CD4-positive, alpha-beta T cell treated with Interferon alpha-2 for 1 hour (primary cell): ENCODE results near the gene ETHE1.
"Not testable (repeated sequence)": the region's sequence is repeated elsewhere in the genome, so short reads cannot be mapped to it uniquely, and the experiment has no call there.

ENCODE experiments used
- DNase-seq, 2 donors: peaks; one replicate each; pipeline ENCODE4 v3.0.0-alpha.2; 2020 to 2022

ETHE1 gene

DNA sequence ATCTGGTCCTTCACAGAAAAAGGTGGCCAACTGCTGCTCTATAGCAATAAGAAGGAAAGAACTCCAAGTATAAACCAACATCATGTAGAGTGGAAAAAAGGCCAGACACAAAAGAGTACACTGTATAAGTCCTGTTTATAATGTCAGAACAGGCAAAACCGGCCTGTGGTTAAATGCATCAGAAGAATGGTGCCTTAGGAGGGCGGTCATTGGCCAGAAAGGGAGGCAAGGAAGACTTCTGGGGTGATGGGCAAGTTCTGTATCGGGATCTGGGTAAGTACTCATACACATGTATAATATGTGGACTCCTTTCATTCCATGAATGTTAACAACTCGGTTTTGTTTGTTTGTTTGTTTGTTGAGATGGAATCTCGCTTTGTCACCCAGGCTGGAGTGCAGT lies 4.1 kb downstream of the ETHE1 start:
- no peak for DNase-seq

DNA sequence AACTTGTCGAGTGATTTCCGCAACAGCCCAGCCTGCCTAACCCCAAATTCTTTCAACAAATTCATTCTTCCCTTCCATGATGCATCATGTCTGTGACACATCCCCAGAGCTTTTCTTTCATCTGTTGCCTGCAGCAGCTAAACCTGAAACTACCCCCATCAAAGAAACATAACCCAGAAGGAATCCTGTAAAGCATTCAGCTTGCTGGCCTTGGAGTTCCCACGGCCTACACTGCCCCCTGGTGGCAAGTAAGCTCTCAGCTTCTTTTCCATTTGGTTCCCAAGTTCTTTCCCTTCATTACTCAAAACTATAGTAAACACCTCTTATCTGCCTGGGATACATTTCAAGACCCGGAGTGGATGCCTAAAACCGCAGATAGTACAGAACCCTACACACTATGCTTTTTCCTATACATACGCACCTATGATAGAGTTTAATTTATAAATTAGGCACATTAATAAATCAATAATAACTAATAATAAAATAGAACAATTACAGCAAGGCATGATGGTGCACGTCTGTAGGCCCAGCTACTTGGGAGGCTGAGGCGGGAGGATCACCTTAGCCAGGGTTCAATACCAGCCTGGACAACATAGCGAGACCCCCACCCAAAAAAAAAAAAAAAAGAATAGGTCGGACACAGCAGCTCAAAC lies 7.4 kb downstream of the ETHE1 start:
- DNase-seq = peak; percentile 75 to 83

DNA sequence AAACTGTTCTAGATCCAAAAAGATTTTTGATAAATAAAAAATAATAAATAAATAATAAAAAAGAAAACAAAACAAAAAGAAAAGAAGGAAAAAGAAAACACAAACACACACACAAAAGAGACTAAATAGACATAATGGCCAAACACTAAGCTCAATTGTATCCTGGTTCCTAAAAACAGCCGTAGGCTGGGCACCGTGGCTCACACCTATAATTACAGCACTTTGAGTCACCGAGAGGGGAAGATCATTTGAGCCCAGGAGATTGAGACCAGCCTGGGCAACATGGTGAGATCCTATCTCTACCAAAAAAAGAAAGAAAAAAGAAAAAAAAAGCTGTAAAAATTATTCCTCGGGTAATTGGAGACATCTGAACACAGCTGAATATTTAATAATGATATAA lies 8.9 kb downstream of the ETHE1 start:
- no peak for DNase-seq

DNA sequence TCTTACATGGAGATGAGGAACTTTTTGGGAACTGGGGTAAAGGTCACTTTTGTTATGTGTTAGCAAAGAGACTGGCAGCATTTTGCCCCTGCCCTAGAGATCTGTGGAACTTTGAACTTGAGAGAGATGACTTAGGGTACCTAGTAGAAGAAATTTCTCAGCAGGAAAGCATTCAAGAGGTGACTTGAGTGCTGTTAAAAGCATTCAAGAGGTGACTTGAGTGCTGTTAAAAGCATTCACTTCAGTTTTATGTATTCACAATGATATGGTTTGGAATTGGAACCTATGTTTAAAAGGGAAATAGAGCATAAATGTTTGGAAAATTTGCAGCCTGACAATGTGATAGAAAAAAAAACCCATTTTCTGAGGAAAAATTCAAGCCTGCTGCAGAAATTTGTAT lies 14.6 kb downstream of the ETHE1 start:
- not testable (repeated sequence) for DNase-seq

DNA sequence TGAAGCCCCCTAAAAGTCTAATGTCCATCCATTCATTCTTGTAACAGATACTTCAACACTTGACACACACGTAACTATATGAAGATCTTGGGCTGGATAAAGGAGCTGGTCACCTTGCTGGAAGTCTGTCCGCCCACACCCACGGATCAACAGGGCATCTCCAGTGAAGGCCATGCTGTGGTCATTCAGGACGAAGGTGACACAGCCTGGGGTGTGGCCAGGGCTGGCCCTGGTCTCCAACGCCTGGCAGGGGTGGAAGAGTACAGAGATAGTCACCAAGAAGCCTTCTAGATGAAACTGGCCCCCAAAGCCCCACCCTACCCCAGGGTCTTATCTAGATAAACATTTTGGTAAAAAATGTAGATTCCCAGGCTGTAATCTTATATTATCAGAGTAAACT lies 15.7 kb downstream of the ETHE1 start:
- no peak for DNase-seq

DNA sequence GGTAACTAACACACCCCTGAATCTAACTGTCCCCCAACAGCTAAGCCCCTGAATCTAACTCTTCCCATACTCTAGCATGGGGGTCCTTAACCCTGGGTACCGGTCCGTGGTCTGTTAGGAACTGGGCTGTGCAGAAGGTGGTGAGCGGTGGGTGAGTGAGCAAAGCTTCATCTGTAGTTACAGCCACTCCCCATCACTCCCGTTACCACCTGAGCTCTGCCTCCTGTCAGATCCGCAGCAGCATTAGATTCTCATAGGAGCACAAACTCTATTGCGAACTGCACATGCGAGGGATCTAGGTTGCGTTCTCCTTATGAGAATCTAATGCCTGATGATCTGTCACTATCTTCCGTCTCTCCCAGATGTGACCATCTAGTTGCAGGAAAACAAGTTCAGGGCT lies 16.3 kb downstream of the ETHE1 start:
- no peak for DNase-seq

DNA sequence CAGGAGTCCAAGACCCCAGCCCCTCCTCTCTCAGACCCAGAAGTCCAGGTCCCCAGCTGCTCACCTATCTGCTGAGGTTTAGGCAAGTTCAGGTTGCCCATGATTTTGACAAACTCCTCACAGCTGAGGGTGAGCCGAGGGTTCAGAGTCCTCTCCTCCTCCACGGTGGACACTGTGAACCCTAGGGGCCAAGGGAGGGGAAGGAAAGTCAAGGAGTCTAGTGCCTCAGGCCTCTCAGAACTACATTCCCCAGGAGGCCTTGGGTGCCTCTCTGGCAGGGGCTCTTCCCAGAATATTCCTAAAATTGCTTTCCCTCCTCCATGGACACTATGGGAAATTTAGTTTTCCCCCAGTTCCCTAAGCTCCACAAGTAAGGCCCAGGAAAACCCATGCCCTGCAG lies 19.1 kb downstream of the ETHE1 start:
- DNase-seq = no peak

DNA sequence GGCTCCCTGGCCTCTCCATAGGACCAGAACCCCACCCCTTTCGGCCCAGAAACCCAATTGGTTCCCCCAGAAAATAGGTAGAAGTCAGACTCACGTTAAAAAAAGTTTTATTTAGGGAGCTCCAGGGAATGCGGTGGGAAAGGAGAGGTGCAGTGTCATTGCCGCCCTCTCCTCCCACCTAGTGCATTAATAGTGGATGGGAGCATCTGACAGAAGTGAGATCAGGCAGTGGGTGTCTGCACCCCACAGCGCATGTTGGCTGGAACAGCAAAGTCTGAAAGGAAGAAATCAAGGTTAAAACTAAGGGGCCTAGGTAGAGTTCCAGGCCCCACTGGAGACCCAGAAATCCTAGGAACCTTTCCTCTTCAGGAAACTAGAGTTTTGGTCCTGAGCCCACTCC lies 20.4 kb downstream of the ETHE1 start:
- DNase-seq = no peak

DNA sequence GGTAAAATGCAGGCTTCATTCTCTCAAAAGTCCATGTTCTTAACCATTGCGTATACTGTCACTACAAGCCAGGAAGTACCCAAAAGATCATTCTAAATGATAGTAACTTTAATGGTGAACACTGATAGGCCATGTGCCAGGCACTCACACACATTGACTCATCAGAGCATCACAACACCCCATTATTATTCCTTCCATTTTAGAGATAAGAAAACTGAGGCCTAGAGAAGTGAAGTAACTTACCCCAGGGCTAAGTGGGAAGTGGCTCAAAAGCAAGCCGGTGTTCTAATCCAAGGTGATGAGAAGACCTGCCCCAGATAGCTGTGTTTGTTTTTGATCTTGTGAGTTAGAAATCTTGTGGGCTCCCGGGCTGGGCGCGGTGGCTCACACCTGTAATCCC lies 21.1 kb downstream of the ETHE1 start:
- peak in 1 of 2 donors; percentile 20 for DNase-seq

DNA sequence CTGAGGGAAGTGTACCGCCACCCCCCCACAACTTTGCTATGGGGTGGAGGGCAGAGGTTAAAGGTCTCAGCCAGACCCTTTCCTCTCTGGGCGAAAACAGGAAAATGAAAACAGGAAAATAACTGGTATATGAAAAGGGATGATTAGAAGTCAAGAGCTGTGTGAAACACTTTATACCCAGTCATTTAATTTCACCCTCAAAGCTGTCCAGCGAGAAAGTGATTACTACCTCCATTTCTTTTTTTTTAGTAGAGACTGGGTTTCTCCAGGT lies 21.9 kb downstream of the ETHE1 start:
- no peak for DNase-seq

DNA sequence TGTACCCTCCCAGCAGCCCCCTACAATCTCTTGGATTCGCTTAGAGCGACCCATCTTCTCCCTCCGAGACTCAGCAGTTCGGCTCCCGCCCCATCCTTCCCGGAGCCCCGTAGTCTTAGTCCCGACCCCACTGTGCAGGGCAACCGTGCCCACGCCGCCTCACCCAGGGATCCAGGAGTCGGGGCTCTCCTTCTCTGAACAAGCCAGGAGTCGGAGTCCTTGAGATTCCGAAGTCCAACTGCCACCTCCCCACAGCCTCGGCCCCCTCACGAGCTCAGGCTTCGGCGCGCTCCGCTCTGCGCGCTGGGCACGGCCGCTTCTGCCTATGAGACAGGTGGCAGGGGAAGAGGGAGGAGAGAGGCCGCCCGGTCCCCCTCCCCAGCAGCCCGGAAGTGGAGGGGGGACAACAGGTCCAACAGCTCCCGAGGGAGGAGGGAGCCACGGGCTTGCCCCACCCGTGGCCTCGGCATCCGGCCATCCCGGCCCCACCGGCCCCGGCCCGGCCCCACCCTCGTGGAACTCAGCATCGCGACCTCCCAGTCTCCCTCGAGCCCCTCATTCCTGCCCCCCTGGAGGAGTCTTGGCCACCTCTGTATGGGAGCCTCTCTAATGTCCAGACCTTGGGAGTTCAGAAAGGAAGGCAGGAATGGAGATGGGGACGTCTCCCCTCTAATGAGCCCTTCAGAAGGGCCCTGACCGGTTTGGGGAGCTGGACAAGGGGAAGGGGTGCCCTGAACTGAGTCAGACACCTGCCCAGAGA lies 22.4 kb downstream of the ETHE1 start, which contains the start of gene PHLDB3:
Gene PHLDB3 (minus strand): TSS at position 321 of the 760 bp plus-strand sequence. CDS start 628 bp downstream, outside the sequence.
- DNase-seq = peak; percentile 46 to 67

DNA sequence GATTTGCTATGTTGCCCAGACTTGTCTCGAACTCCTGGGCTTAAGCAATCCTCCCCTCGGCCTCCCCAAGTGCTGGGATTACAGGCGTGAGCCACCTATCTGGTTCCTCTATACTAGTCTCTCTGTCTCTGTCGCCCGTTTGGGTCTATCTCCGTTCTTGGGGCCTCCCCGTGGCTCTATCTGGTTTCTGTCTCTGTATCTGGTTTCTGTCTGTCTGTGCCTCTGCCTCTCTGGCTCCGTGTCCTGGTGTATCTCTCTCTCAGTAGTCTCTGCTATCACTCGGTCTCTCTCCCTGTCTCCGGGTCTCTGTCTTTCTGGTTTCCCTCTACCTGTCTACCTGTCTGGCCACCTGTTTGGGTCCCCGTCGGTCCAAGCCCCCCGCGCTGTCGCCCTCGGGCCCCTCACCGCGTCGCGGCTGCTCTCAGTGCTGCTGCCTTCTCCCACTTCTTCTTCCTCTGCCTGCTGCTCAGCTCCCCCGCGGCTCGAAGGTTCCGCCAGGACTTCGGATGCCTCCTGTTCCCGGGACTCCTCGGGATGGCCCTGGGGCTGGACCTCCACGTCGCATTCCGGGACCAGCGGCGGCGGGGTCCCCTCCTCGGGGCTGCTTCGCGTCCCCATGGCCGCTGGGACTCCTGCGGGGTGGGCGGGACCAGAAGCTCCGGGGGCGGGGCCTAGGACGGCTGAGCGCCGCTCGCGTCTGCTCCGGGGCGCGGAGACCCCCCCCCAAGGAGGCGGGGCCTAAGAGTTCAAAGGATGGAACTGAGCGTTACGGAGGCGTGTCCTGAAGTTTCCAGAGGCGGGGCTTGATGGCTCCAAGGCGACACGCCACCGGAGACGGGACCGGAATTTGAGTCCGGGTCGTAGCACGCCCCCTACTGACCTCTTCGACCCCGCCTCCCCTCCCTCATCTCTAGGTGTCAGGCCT lies 23.2 kb downstream of the ETHE1 start:
- DNase-seq = peak; percentile 98 to 99

DNA sequence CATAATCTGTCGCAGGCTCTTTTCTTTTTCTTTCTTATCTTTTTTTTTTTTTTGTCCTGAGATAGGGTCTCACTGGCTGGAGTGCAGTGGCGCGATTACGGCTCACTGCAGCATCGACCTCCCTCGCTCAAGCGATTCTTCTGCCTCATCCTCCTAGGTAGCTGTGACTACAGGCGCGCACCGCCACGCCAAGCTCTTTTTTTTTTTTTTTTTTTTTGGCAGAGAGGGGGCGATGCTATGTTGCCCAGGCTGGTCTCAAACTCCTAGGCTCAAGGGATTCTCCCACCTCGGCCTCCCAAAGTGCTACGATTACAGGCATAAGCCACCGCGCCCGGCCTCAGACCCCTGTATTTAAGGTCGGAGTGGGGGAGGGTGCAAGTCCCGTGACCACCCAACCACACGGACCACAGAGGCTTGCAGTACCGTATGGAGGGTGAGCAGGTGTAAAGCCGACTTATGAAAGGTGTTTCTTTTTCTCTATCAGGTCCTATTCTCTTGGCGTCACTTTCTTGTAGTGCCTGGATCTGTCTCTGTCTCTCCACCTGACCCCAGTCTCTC lies 24.5 kb downstream of the ETHE1 start:
- no peak for DNase-seq

DNA sequence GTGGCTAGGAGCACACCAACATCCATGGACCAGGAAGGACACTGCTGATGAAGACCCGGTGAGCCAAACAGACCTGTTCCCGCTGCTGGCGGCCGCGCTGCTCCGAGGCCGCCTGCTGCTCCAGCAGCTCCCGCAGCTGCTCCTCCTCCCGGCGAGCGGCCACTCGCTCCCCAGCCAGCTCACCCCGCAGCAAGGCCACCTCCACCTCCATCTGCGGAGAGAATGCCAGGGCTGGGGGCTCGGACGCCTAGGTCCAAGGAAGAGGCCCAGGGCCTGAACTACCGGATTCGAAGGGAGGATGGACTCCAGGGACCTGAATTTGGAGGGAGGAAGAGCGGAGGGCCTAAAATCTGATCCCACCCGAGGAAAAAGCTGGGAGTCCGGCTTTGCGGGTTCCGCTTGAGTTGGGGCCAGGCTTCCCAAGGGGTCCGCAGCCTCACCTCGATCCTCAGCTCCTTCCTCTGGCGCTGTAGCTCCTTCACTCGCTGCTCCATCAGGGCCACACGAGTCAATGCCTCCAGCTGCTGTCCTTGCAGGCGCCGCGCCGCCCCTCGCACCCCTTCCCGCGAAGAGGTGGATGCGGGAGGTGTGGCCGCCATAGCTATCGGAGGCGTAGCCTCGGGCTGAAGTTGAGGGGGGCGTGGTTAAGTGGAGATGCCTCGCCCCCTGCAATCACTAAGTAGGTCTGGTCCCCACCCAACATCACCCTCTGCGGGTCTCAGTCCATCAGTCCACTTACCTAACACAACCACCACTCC lies 25.2 kb downstream of the ETHE1 start:
- no peak for DNase-seq

DNA sequence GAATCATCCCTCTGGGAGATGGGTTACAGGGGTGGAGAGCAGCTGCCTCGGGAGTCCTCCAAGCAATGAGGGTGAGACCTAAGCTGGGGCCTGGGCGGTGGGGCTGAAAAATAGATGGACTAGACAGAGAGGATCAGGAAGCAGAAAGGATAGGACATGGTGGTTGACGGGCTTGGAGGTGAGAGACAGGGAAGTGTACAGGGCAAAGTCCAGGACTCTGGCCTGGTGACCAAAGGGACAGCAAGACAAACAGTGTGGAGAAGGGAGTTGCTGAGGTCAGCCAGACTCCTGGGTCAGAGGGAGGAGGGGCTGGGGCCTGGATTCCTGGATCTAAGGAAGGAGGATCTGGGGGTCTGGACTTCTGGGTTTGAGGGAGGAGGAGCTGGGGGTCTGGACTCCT lies 28.0 kb downstream of the ETHE1 start:
- DNase-seq = no peak

DNA sequence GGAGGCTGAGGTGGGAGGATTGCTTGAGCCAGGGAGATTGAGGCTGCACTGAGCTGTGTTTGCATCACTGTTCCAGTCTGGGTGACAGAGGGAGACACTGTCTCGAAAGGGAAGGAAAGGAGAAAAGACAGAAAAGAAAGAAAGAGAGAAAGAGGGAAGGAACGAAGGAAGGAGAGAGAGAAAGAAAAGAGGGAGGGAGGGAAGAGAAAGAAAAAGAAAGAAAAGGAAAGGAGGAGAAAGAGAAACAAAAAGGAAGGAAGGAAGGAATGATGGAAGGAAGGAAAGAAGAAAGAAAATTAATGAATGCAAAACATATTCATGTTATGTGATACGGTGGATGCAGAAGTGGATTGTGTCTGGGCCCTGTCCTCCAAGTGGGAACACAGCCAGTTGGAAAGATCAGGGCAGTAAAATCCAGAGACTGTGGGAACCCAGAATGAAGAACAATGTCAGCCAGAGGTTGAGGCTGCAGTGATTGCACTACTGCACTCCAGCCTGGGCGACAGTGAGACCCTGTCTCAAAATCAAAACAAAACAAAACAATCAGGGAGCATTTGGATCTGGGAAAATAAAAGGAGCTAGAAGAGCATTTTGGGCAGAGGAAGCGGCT lies 28.7 kb downstream of the ETHE1 start:
- no peak for DNase-seq

DNA sequence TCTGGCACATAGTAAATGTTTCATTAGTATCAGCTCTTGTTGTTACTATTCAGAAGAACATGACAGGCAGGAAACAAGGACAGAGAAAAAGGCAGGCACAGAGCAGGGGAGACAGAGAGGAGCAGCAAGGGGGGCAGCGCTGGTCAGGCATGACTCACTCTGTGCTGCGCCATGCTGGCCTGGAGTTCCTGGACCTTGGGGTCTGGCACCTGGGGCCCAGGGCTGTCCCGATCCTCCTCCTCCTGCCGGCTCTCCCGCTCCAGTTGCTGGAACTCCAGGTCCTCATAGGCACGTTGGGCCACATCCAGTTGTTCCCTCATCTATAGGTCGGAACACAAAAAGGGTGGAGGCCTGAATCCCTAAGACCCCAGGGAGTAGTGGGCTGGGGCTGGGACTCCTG lies 30.0 kb downstream of the ETHE1 start:
- no peak for DNase-seq

DNA sequence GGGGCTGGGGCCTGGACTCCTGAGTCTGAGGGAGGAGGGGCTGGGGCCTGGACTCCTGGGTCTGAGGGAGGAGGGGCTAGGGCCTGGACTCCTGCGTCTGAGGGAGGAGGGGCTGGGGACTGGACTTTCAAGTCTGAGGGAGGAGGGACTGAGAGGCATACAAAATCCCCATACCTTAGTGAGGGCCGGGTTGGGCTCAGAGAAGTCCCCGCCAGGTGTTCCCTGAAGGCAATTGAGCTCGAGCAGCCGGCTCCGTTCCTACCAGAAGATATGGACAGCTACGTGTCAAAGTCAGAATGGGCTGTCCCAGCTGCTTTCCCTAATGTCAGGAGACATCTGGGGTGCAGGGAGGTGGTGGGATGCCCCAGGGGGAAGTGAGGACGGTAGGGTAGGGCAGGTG lies 31.9 kb downstream of the ETHE1 start:
- no peak for DNase-seq

DNA sequence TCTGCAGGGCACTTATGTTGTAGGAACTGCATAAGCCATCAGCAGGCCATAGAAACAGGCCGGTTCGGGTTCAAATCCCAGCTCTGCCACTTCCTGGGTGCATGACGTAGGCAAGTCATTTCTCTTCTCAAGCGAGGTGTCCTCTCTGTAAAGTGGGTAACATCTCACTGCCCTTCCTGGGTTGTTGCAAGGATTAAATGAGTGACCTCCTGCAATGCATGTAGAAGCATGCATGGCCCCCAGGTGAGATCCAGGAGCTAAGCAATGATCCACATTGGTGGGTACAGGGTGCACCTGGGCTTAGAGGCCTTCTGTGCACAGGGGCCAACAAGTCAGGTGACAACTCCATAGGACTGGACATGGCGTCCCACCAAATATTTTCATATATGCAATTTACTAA lies 36.2 kb downstream of the ETHE1 start:
- DNase-seq = no peak

DNA sequence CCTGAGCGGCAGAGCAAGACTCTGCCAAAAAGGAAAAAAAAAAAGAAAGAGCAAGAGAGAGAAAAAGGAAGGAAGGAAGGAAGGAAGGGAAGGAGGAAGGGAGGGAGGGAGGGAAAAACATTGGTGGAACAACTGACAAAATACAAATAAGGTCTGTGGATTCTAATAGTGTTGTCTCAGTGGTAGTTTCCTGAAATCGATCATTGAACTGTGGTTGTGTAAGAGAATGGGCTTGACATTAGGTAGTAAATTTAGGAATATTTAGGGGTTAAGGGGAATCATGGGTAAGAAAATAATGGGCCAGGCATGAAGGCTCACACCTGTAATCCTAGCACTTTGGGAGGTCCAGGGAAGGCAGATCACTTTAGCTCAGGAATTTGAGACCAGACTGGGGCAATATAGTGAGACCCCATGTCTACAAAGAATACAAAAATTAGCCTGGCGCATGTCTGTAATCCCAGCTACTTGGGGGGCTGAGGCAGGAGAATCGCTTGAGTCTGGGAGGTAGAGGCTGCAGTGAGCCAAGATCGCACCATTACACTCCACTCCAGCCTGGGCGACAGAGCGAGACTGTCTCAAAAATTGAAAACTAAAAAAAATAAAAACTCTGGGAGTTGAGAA lies 36.9 kb downstream of the ETHE1 start:
- DNase-seq = no peak

DNA sequence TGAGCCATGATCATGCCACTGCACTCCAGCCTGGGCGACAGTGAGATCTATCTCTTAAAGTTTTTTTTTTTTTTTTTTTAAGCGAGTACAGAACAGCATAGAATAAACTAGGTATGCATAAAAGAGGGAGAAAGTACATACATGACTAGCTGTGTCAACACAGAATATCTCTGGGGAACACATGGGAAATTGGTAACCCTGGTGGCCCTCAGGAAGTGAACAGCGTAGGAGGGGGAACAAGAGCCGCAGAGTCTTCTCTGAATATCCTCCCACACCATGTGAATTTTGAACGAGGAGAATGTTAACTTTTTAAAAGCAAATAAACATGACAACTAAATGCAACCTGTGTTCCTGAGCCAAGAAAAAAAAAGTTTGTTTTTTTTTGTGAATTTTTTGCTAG lies 37.7 kb downstream of the ETHE1 start:
- DNase-seq = no peak

DNA sequence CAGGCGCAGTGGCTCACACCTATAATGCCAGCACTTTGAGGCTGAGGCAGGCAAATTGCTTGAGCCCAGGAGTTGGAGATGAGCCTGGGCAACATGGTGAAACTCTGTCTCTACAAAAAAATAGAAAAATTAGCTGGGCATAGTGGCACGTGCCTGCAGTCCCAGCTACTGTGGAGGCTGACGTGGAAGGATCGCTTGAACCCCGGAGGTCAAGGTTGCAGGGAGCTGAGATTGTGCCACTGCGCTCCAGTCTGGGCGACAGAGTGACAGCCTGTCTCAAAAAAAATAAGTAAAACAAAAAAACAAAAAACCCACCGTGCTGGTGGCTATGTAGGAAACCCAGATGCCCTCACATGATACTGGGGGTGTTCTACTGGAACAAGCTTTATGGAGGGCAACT lies 38.8 kb downstream of the ETHE1 start:
- no peak for DNase-seq
